GM23338 (cell line): ENCODE results near the gene SLC9A3. TPM values are rescaled to one million over a fixed set of nuclear protein-coding genes. Genes with fewer than 3 reads are reported as not detected.

Experiments
- ATAC-seq: fragments of 200-7000 bp; cut with Tn5 transposase; 3 replicates; pipeline ENCODE4 v1.9.1; 2020
- DNase-seq: peaks from one replicate; pipeline ENCODE4 v3.0.0-alpha.2; 2015; ENCODE audit warnings: low spot score
- H2AFZ ChIP-seq: fragments of 200-600 bp; sonication (generic); 2 replicates; pipeline ENCODE4 v1.8.0; 2016; ENCODE audit warnings: antibody characterized with exemption, mild to moderate bottlenecking, moderate library complexity
- H3F3A ChIP-seq: fragments of 200-600 bp; sonication (generic); replicated peaks from 2 replicates; pipeline ENCODE4 v1.8.0; 2017; ENCODE audit warnings: antibody characterized with exemption, mixed run types, low read depth
- H3K27ac ChIP-seq: fragments of 200-600 bp; sonication (generic); 2 replicates; pipeline ENCODE4 v1.6.1; 2016; ENCODE audit warnings: low read depth
- H3K27me3 ChIP-seq: fragments of 200-600 bp; sonication (generic); 2 replicates; pipeline ENCODE4 v1.8.0; 2016; ENCODE audit warnings: mild to moderate bottlenecking, mixed run types, moderate library complexity; ENCODE audit not compliant: insufficient read depth
- H3K36me3 ChIP-seq: fragments of 200-600 bp; sonication (generic); 2 replicates; pipeline ENCODE4 v1.8.0; 2016; ENCODE audit warnings: mild to moderate bottlenecking; ENCODE audit not compliant: insufficient read depth
- H3K4me1 ChIP-seq: fragments of 200-600 bp; sonication (generic); 2 replicates; pipeline ENCODE4 v1.8.0; 2016; ENCODE audit warnings: mild to moderate bottlenecking, moderate library complexity; ENCODE audit not compliant: insufficient read depth
- H3K4me2 ChIP-seq: fragments of 200-600 bp; sonication (generic); 2 replicates; pipeline ENCODE4 v1.7.1; 2017; ENCODE audit warnings: mixed run types
- H3K4me3 ChIP-seq: fragments of 200-600 bp; sonication (generic); 2 replicates; pipeline ENCODE4 v1.6.1; 2016; ENCODE audit warnings: mixed run types
- H3K79me2 ChIP-seq: fragments of 200-600 bp; sonication (generic); replicated peaks from 2 replicates; pipeline ENCODE4 v1.8.0; 2017; ENCODE audit warnings: mild to moderate bottlenecking; ENCODE audit not compliant: insufficient read depth
- H3K9me2 ChIP-seq: fragments of 200-600 bp; sonication (generic); 2 replicates; pipeline ENCODE4 v1.8.0; 2017; ENCODE audit not compliant: insufficient read depth
- H4K20me1 ChIP-seq: fragments of 200-600 bp; sonication (generic); replicated peaks from 2 replicates; pipeline ENCODE4 v1.8.0; 2017; ENCODE audit warnings: mild to moderate bottlenecking; ENCODE audit not compliant: insufficient read depth
- H3K27ac Mint-ChIP-seq: 2 replicates; pipeline ENCODE4 v1.8.0; 2020; ENCODE audit warnings: inconsistent platforms, mild to moderate bottlenecking, moderate library complexity, mixed read lengths
- H3K27me3 Mint-ChIP-seq: 3 replicates; pipeline ENCODE4 v1.8.0; 2022; ENCODE audit warnings: low read depth, mild to moderate bottlenecking, moderate library complexity, mixed read lengths, inconsistent platforms; ENCODE audit not compliant: insufficient read depth, poor library complexity
- H3K36me3 Mint-ChIP-seq: 3 replicates; pipeline ENCODE4 v1.8.0; 2021; ENCODE audit warnings: low read depth, mild to moderate bottlenecking, inconsistent platforms, moderate library complexity, mixed read lengths
- H3K4me1 Mint-ChIP-seq: 3 replicates; pipeline ENCODE4 v1.8.0; 2020; ENCODE audit warnings: mild to moderate bottlenecking, inconsistent platforms, mixed read lengths
- H3K4me3 Mint-ChIP-seq: 3 replicates; pipeline ENCODE4 v1.8.0; 2021; ENCODE audit warnings: moderate library complexity, mild to moderate bottlenecking, inconsistent platforms, mixed read lengths
- H3K9me3 Mint-ChIP-seq: 3 replicates; pipeline ENCODE4 v1.8.0; 2020; ENCODE audit warnings: moderate library complexity, mild to moderate bottlenecking, inconsistent platforms, mixed read lengths
- CREB1 ChIP-seq: fragments of 250-450 bp; sonication (Bioruptor Pico); IDR thresholded peaks from 2 replicates; pipeline ENCODE4 v1.5.0; 2020; ENCODE audit warnings: low read depth, mild to moderate bottlenecking, moderate library complexity
- CTCF ChIP-seq, 2 experiments: fragments of 200-600 bp in 1 of 2; sonication (generic) in 1 of 2; conservative IDR thresholded peaks; 2 replicates each; pipeline versions ENCODE4 v1.5.1 to v1.6.1; 2016 to 2017; ENCODE audit warnings: antibody characterized with exemption in 2 of 2, low read depth in 2 of 2, mild to moderate bottlenecking in 2 of 2, moderate library complexity in 1 of 2
- EZH2phosphoT487 ChIP-seq: fragments of 200-600 bp; sonication (generic); IDR thresholded peaks from one replicate; pipeline ENCODE4 v1.8.1; 2018; ENCODE audit warnings: antibody characterized with exemption; ENCODE audit not compliant: unreplicated experiment
- JUNB ChIP-seq: IDR thresholded peaks from one replicate; pipeline ENCODE4 v1.6.1; 2016; ENCODE audit warnings: antibody characterized with exemption; ENCODE audit not compliant: unreplicated experiment
- NANOG ChIP-seq: IDR thresholded peaks from 2 replicates; pipeline ENCODE4 v1.6.1; 2016; ENCODE audit warnings: antibody characterized with exemption, borderline replicate concordance
- STAT1 ChIP-seq: IDR thresholded peaks from one replicate; pipeline ENCODE4 v1.6.1; 2016; ENCODE audit warnings: antibody characterized with exemption; ENCODE audit not compliant: unreplicated experiment
- ZNF114 ChIP-seq: fragments of 250-450 bp; sonication (Bioruptor Pico); IDR thresholded peaks from 2 replicates; pipeline ENCODE4 v1.5.0; 2020; ENCODE audit warnings: mild to moderate bottlenecking, moderate library complexity
- ZNF331 ChIP-seq: fragments of 250-450 bp; sonication (Bioruptor Pico); IDR thresholded peaks from 2 replicates; pipeline ENCODE4 v1.5.0; 2020; ENCODE audit warnings: low read depth, mild to moderate bottlenecking, moderate library complexity
- polyA plus RNA-seq: library from polyadenylated mRNA; unstranded; fragments of >200 nt; fragmentation: Nextera tagmentation; extraction: Ambion mirVana; gene quantifications from 2 replicates; pipeline ENCODE4 v1.2.1, GENCODE V29; 2016
- total RNA-seq: library from RNA; depleted of rRNA; stranded (reverse); fragments of >200 nt; shearing (Covaris generic); gene quantifications from 2 replicates; pipeline ENCODE4 v1.2.3, GENCODE V29; 2014

The SLC9A3 gene
- total and polyA plus RNA-seq, 2 experiments from 2014 or later, result 0.39 to 3.1 TPM

DNA sequence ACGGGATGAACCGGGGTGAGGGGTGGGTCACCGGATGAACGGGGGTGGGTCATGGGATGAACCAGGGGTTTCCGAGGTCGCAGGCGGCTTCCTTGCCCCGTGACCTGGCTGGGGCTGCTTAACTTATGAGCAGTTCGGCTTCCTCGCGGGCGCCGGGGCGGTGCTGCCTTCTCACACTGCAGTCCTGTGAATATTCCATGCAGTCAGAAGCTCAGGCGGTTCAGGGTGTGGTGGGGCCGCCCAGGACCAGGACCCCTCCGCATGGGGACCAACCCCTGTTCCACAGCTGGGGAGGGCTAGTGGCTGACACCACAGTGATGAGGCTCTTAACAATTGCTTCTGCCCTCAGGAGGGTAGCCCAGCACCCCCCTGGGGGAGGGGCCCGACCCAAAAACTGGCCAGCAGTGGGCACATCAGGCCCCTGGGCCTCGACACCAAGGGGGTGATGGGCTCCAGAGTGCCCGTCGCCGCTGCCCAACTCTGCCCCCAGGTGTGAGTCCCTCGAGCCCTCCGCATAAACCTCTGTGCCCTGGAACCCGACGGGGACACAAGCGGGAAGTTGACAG is 30.9 kb upstream of the SLC9A3 start:
- no peaks in the 10 kb centered on the region for H3K36me3 Mint-ChIP-seq
- no peaks in the 10 kb centered on the region for H3K79me2 ChIP-seq
- H3K4me3 ChIP-seq, result no peak overlapping the region
- no peak for DNase-seq
- H3K27me3 ChIP-seq, result peaks cover 12% of the 10 kb centered on the region; the same call in 1 of the 2 replicates
- no peak overlapping the region for H2AFZ ChIP-seq
- H3K36me3 ChIP-seq, result no peaks in the 10 kb centered on the region
- TF ChIP-seq NANOG (no peak), EZH2phosphoT487 (no peak), ZNF331 (CRISPR knock-in tag) (no peak), CTCF (conservative IDR thresholded peaks at IDR 0.05; ENCODE audit: low read depth in 2 of 2) (no peak), JUNB (no peak)
- 0 out of 2 replicates have a peak, but pooled peaks cover 2% of the 10 kb centered on the region for H3F3A ChIP-seq
- peaks cover 8% of the 10 kb centered on the region for H3K4me1 Mint-ChIP-seq
- H3K4me2 ChIP-seq, result no peak overlapping the region
- no peak overlapping the region for H3K4me3 Mint-ChIP-seq
- H3K4me1 ChIP-seq, result no peaks in the 10 kb centered on the region
- peaks cover 14% of the 10 kb centered on the region for H3K27me3 Mint-ChIP-seq
- H3K27ac ChIP-seq, result no peak overlapping the region
- H3K9me3 Mint-ChIP-seq, result peaks cover 5% of the 10 kb centered on the region; the same call in 2 of the 3 replicates
- no peak overlapping the region for H3K27ac Mint-ChIP-seq
- peak; percentile 47 for ATAC-seq
- H3K9me2 ChIP-seq, result no peaks in the 10 kb centered on the region
- no peaks in the 10 kb centered on the region for H4K20me1 ChIP-seq

DNA sequence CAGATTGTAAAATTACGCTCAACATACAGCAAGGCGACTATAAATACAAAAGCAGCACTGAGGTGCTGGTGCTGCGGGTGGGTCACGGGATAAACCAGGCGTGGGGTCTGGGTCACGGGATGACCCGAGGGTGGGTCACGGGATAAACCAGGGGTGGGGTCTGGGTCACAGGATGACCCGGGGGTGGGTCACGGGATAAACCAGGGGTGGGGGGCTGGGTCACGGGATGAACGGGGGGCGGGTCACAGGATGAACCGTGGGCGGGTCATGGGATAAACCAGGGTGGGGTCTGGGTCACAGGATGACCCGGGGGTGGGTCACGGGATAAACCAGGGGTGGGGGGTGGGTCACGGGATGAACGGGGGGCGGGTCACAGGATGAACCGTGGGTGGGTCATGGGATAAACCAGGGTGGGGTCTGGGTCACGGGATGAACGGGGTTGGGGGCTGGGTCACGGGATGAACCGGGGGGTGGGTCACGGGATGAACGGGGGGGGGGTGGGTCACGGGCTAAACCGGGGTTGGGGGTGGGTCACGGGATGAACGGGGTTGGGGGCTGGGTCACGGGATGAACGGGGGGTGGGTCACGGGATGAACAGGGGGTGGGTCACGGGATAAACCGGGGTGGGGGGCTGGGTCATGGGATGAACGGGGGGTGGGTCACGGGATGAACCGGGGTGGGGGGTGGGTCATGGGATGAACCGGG is 30.2 kb upstream of the SLC9A3 start:
- Histone ChIP-seq H3K4me3 (no peak overlapping the region), H3F3A (0 out of 2 replicates have a peak, but pooled peaks cover 2% of the 10 kb centered on the region), H3K79me2 (no peaks in the 10 kb centered on the region), H3K27me3 (peaks cover 12% of the 10 kb centered on the region; the same call in 1 of the 2 replicates), H3K9me2 (no peaks in the 10 kb centered on the region), H2AFZ (no peak overlapping the region), H3K4me2 (no peak overlapping the region), H4K20me1 (no peaks in the 10 kb centered on the region), H3K36me3 (no peaks in the 10 kb centered on the region), H3K4me1 (no peaks in the 10 kb centered on the region), H3K27ac (no peak overlapping the region)
- Mint-ChIP-seq H3K4me3 (no peak overlapping the region), H3K9me3 (peaks cover 6% of the 10 kb centered on the region; the same call in 2 of the 3 replicates), H3K36me3 (no peaks in the 10 kb centered on the region), H3K27ac (no peak overlapping the region), H3K27me3 (peaks cover 16% of the 10 kb centered on the region), H3K4me1 (peaks cover 8% of the 10 kb centered on the region)
- DNase-seq (no peak), ATAC-seq (no peak)
- TF ChIP-seq STAT1 (no peak), CREB1 (CRISPR knock-in tag) (no peak), NANOG (no peak), ZNF114 (no peak)

DNA sequence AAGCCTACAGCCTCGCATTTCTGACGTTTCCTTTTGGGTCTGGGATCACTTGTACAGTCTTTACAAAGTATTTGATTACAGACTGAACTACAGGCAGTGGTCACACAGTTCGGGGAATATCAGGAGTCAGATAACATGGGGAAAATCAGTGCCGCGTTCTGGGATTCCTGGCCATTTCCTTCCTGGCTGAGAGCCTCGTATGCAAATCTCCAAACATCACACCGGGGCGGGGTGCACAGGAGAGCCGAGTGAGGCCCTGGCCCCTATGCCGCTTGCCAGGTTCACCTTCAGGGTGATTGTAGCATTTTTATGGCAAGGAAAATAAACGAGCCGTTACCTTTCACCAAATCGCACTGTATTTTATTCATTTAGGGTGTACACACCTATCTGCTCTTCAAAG is 29.6 kb upstream of the SLC9A3 start:
- peaks cover 8% of the 10 kb centered on the region for H3K4me1 Mint-ChIP-seq
- Histone ChIP-seq H3K4me1 (no peaks in the 10 kb centered on the region), H2AFZ (no peak overlapping the region), H3K9me2 (no peaks in the 10 kb centered on the region), H3K27ac (no peak overlapping the region), H3K36me3 (no peaks in the 10 kb centered on the region), H4K20me1 (no peaks in the 10 kb centered on the region), H3F3A (0 out of 2 replicates have a peak, but pooled peaks cover 2% of the 10 kb centered on the region), H3K4me2 (no peak overlapping the region), H3K79me2 (no peaks in the 10 kb centered on the region), H3K27me3 (peaks cover 12% of the 10 kb centered on the region; the same call in 1 of the 2 replicates), H3K4me3 (no peak overlapping the region)
- peak; percentile 70 for DNase-seq
- H3K36me3 Mint-ChIP-seq, result no peaks in the 10 kb centered on the region
- peaks cover 6% of the 10 kb centered on the region; the same call in 2 of the 3 replicates for H3K9me3 Mint-ChIP-seq
- TF ChIP-seq STAT1, result no peak
- H3K4me3 Mint-ChIP-seq, result no peak overlapping the region
- ATAC-seq, result peak; percentile 70
- H3K27ac Mint-ChIP-seq, result no peak overlapping the region
- H3K27me3 Mint-ChIP-seq, result peaks cover 12% of the 10 kb centered on the region
